Thoracic aorta (tissue), 2 donors: Measurements from ENCODE around the gene DYNC2LI1. TPM values are rescaled to one million over a fixed set of nuclear protein-coding genes. Genes with fewer than 3 reads are reported as not detected.

Source experiments
- ATAC-seq: fragments of 150-250 bp; one replicate; pipeline ENCODE4 v1.8.0; 2017; ENCODE audit warnings: low read depth; ENCODE audit not compliant: insufficient number of reproducible peaks, low FRiP score
- DNase-seq: peaks from one replicate; pipeline ENCODE4 v3.0.0-alpha.2; 2020; ENCODE audit warnings: low spot score
- H3K27ac ChIP-seq, 2 donors: fragments of 200-600 bp; sonication (generic); 1 replicate in 1 of 2; 2 replicates in 1 of 2; pipeline ENCODE4 v1.5.1; 2016; ENCODE audit warnings: mild to moderate bottlenecking in 2 of 2, moderate library complexity in 2 of 2
- H3K27me3 ChIP-seq: fragments of 200-600 bp; sonication (generic); replicated peaks from 2 replicates; pipeline ENCODE4 v1.6.0; 2016; ENCODE audit warnings: mild to moderate bottlenecking; ENCODE audit not compliant: insufficient read depth
- H3K36me3 ChIP-seq: fragments of 200-600 bp; sonication (generic); one replicate; pipeline ENCODE4 v1.5.1; 2016
- H3K4me1 ChIP-seq, 2 donors: fragments of 200-600 bp; sonication (generic); 1 replicate in 1 of 2; 2 replicates in 1 of 2; pipeline versions ENCODE4 v1.5.1 to v1.6.0; 2016; ENCODE audit warnings: low read depth in 2 of 2, mild to moderate bottlenecking in 1 of 2; ENCODE audit not compliant: control insufficient read depth in 1 of 2
- H3K4me3 ChIP-seq: fragments of 200-600 bp; sonication (generic); 2 replicates; pipeline ENCODE4 v1.5.1; 2016; ENCODE audit warnings: mild to moderate bottlenecking
- H3K9me3 ChIP-seq: fragments of 200-600 bp; sonication (generic); 2 replicates; pipeline ENCODE4 v1.5.1; 2016
- CTCF ChIP-seq: fragments of 200-600 bp; sonication (generic); IDR thresholded peaks from one replicate; pipeline ENCODE4 v1.5.1; 2019; ENCODE audit warnings: antibody characterized with exemption
- total RNA-seq, 2 donors: library from RNA; depleted of rRNA; stranded (reverse); fragments of >200 nt; gene quantifications; one replicate each; pipeline versions ENCODE4 v1.1.0 to v1.2.3, GENCODE V29; 2016

DYNC2LI1 gene
- total RNA-seq, 2 donors from 2014 or later: 32.9 to 41.6 TPM

- no peak for TF ChIP-seq CTCF
- Histone ChIP-seq H3K27me3 (no peaks in the 10 kb centered on the region), H3K4me3 (no peak overlapping the region), H3K4me1 (no peaks in the 10 kb centered on the region), H3K27ac (no peak overlapping the region), H3K36me3 (no peaks in the 10 kb centered on the region), H3K9me3 (no peaks in the 10 kb centered on the region)
- no peak for DNase-seq
- ATAC-seq: no peak
Observed at GRCh38 chr2:43824951-43825493, 51.2 kb downstream of the DYNC2LI1 start.

GRCh38 chr2:43825841-43826240 is 52.0 kb downstream of the DYNC2LI1 start:
- H3K4me1 ChIP-seq: no peaks in the 10 kb centered on the region
- no peaks in the 10 kb centered on the region for H3K9me3 ChIP-seq
- ATAC-seq: no peak
- no peak overlapping the region for H3K4me3 ChIP-seq
- H3K36me3 ChIP-seq: no peaks in the 10 kb centered on the region
- H3K27me3 ChIP-seq: no peaks in the 10 kb centered on the region
- DNase-seq: no peak
- no peak for TF ChIP-seq CTCF
- H3K27ac ChIP-seq: no peak overlapping the region

GRCh38 chr2:43826305-43827250 is 52.7 kb downstream of the DYNC2LI1 start:
- no peak overlapping the region for H3K4me3 ChIP-seq
- ATAC-seq: no peak
- H3K27ac ChIP-seq: no peak overlapping the region
- H3K36me3 ChIP-seq: no peaks in the 10 kb centered on the region
- no peaks in the 10 kb centered on the region for H3K9me3 ChIP-seq
- H3K27me3 ChIP-seq: no peaks in the 10 kb centered on the region
- DNase-seq: no peak
- no peaks in the 10 kb centered on the region for H3K4me1 ChIP-seq
- no peak for TF ChIP-seq CTCF

GRCh38 chr2:43831543-43832294 is 57.9 kb downstream of the DYNC2LI1 start:
- no peak for DNase-seq
- ATAC-seq: no peak
- no peaks in the 10 kb centered on the region for H3K27me3 ChIP-seq
- no peaks in the 10 kb centered on the region for H3K36me3 ChIP-seq
- H3K27ac ChIP-seq: no peak overlapping the region
- peak overlapping the region; percentile 20 for H3K4me3 ChIP-seq
- H3K4me1 ChIP-seq: no peaks in the 10 kb centered on the region
- no peaks in the 10 kb centered on the region for H3K9me3 ChIP-seq
- TF ChIP-seq CTCF: no peak

GRCh38 chr2:43832457-43832856 is 58.6 kb downstream of the DYNC2LI1 start:
- Histone ChIP-seq H3K4me1 (no peaks in the 10 kb centered on the region), H3K9me3 (no peaks in the 10 kb centered on the region), H3K4me3 (no peak overlapping the region), H3K36me3 (no peaks in the 10 kb centered on the region), H3K27me3 (no peaks in the 10 kb centered on the region), H3K27ac (no peak overlapping the region)
- ATAC-seq: no peak
- no peak for DNase-seq
- TF ChIP-seq CTCF: no peak
